DOHH2 (cell line): ENCODE measurements around the gene AATF.

ENCODE experiments used
- CTCF ChIP-seq: fragments of 200-600 bp; sonication (generic); IDR thresholded peaks from one replicate; pipeline ENCODE4 v1.5.1; 2014; ENCODE audit warnings: antibody characterized with exemption, mild to moderate bottlenecking, low read depth, low read length; ENCODE audit not compliant: poor library complexity, severe bottlenecking
- EZH2phosphoT487 ChIP-seq: fragments of 200-600 bp; sonication (generic); IDR thresholded peaks from 2 replicates; pipeline ENCODE4 v1.6.1; 2017; ENCODE audit warnings: borderline replicate concordance, mild to moderate bottlenecking, antibody characterized with exemption, low read length, moderate library complexity, mixed read lengths

- TF ChIP-seq CTCF = no peak
- no peak for TF ChIP-seq EZH2phosphoT487
Observed at GRCh38 chr17:37045351-37045922, 96.7 kb downstream of the AATF start.
